SK-N-SH (cell line): ENCODE measurements around the gene PLCB1. TPM values are rescaled to one million over a fixed set of nuclear protein-coding genes. Genes with fewer than 3 reads are reported as not detected.
A peak's percentile ranks its signal among the peaks of the same experiment; 100 is the strongest.

Experiments
- CTCF ChIA-PET: fragments of 300-600, 350-600 bp; formaldehyde crosslinking; extraction: SDS; loops from one replicate; lab custom pipeline; 2021; lab: Yijun Ruan, JAX
- POLR2A ChIA-PET: fragments of 350-600 bp; sonication (Branson Sonifier 250); formaldehyde crosslinking; extraction: SDS; loops from one replicate; lab custom pipeline; 2020; ENCODE audit warnings: antibody characterized with exemption, inconsistent platforms; lab: Yijun Ruan, JAX
- DNase-seq: peaks from one replicate; pipeline ENCODE4 v3.0.0; 2012
- H2AFZ ChIP-seq: fragments of 200-600 bp; sonication (generic); 2 replicates; pipeline ENCODE4 v1.8.1; 2016; ENCODE audit warnings: antibody characterized with exemption, mild to moderate bottlenecking, low read depth
- H3F3A ChIP-seq: fragments of 200-600 bp; sonication (generic); replicated peaks from 2 replicates; pipeline ENCODE3; 2016; ENCODE audit warnings: antibody characterized with exemption, mild to moderate bottlenecking; ENCODE audit not compliant: insufficient read depth
- H3K27ac ChIP-seq, 2 experiments: fragments of 200-500 bp in 1 of 2; fragments of 200-600 bp in 1 of 2; sonication (Bioruptor generic) in 1 of 2; sonication (generic), shearing (Covaris generic) in 1 of 2; 2 replicates each; pipeline versions ENCODE4 v1.5.1 to v1.6.1; 2014 to 2016; ENCODE audit warnings: low read depth in 2 of 2, inconsistent platforms in 1 of 2, low read length in 1 of 2, mild to moderate bottlenecking in 1 of 2, mixed read lengths in 1 of 2
- H3K27me3 ChIP-seq: fragments of 200-600 bp; sonication (generic), shearing (Covaris generic); 2 replicates; pipeline ENCODE4 v1.6.1; 2016; ENCODE audit warnings: mixed run types; ENCODE audit not compliant: insufficient read depth
- H3K36me3 ChIP-seq, 2 experiments: fragments of 200-500 bp in 1 of 2; fragments of 200-600 bp in 1 of 2; sonication (Bioruptor generic) in 1 of 2; sonication (generic) in 1 of 2; replicated peaks in 1 of 2; 2 replicates each; pipeline versions ENCODE3 to v1.5.1; 2014 to 2016; ENCODE audit warnings: low read length in 1 of 2, mild to moderate bottlenecking in 1 of 2; ENCODE audit not compliant: insufficient read depth in 2 of 2, control insufficient read depth in 1 of 2
- H3K4me1 ChIP-seq, 2 experiments: fragments of 200-500 bp in 1 of 2; fragments of 200-600 bp in 1 of 2; sonication (Bioruptor generic) in 1 of 2; sonication (generic), shearing (Covaris generic) in 1 of 2; 2 replicates each; pipeline versions ENCODE4 v1.5.1 to v1.6.1; 2014 to 2016; ENCODE audit warnings: low read depth in 1 of 2, low read length in 1 of 2, mixed run types in 1 of 2; ENCODE audit not compliant: insufficient read depth in 2 of 2, control insufficient read depth in 1 of 2
- H3K4me2 ChIP-seq: fragments of 200-600 bp; sonication (generic), shearing (Covaris generic); 2 replicates; pipeline ENCODE4 v1.6.1; 2017; ENCODE audit warnings: mixed run types
- H3K4me3 ChIP-seq, 2 experiments: fragments of 200-500 bp in 1 of 2; fragments of 200-600 bp in 1 of 2; sonication (Bioruptor generic) in 1 of 2; sonication (generic), shearing (Covaris generic) in 1 of 2; 2 replicates each; pipeline versions ENCODE4 v1.5.1 to v1.8.1; 2014 to 2016; ENCODE audit warnings: low read depth in 2 of 2, inconsistent platforms in 1 of 2, low read length in 1 of 2, mild to moderate bottlenecking in 1 of 2, mixed read lengths in 1 of 2, moderate library complexity in 1 of 2
- H3K79me2 ChIP-seq: fragments of 200-600 bp; sonication (generic); 2 replicates; pipeline ENCODE4 v1.8.1; 2017; ENCODE audit warnings: mild to moderate bottlenecking; ENCODE audit not compliant: insufficient read depth
- H3K9ac ChIP-seq: fragments of 200-600 bp; sonication (generic); 2 replicates; pipeline ENCODE4 v1.6.1; 2017; ENCODE audit warnings: mixed run types
- H3K9me2 ChIP-seq: fragments of 200-600 bp; sonication (generic); 2 replicates; pipeline ENCODE4 v1.6.1; 2017; ENCODE audit warnings: mixed run types
- H3K9me3 ChIP-seq: fragments of 200-600 bp; sonication (generic); 2 replicates; pipeline ENCODE4 v1.6.1; 2017; ENCODE audit warnings: mixed run types, mild to moderate bottlenecking, moderate library complexity
- H4K20me1 ChIP-seq: fragments of 200-600 bp; sonication (generic); 2 replicates; pipeline ENCODE4 v1.6.1; 2017; ENCODE audit warnings: mild to moderate bottlenecking, mixed run types; ENCODE audit not compliant: insufficient read depth
- ELF1 ChIP-seq: IDR thresholded peaks from 2 replicates; pipeline ENCODE4 v1.4.0; 2012
- EP300 ChIP-seq, 2 experiments: IDR thresholded peaks; 2 replicates each; pipeline versions ENCODE4 v1.4.0 to v1.6.1; 2012; ENCODE audit warnings: borderline replicate concordance in 1 of 2, low read depth in 1 of 2, low read length in 1 of 2
- EZH2phosphoT487 ChIP-seq: fragments of 200-600 bp; sonication (generic); IDR thresholded peaks from 2 replicates; pipeline ENCODE4 v1.6.1; 2017; ENCODE audit warnings: low read depth, mixed run types, mild to moderate bottlenecking, antibody characterized with exemption, moderate library complexity, borderline replicate concordance
- FOSL2 ChIP-seq: IDR thresholded peaks from 2 replicates; pipeline ENCODE4 v1.4.0; 2012; ENCODE audit warnings: low read depth, mild to moderate bottlenecking, moderate library complexity, borderline replicate concordance
- GABPA ChIP-seq: IDR thresholded peaks from 2 replicates; pipeline ENCODE4 v1.4.0; 2012; ENCODE audit warnings: low read depth, mild to moderate bottlenecking
- GATA2 ChIP-seq: sonication (generic); formaldehyde crosslinking; IDR thresholded peaks from 2 replicates; pipeline ENCODE4 v1.5.0; 2020; ENCODE audit warnings: mild to moderate bottlenecking, missing genetic modification reagents
- JUND ChIP-seq: IDR thresholded peaks from 2 replicates; pipeline ENCODE4 v1.4.0; 2012
- MEF2A ChIP-seq: IDR thresholded peaks from 2 replicates; pipeline ENCODE4 v1.4.0; 2012; ENCODE audit warnings: low read depth, borderline replicate concordance
- NFIC ChIP-seq: IDR thresholded peaks from 2 replicates; pipeline ENCODE4 v1.4.0; 2012; ENCODE audit warnings: borderline replicate concordance
- POLR2AphosphoS5 ChIP-seq: IDR thresholded peaks from 2 replicates; pipeline ENCODE4 v1.6.1; 2012; ENCODE audit warnings: low read depth, low read length
- RAD21 ChIP-seq: IDR thresholded peaks from 2 replicates; pipeline ENCODE4 v1.6.1; 2012; ENCODE audit warnings: mild to moderate bottlenecking, low read length
- RCOR1 ChIP-seq: fragments of 150-350 bp; IDR thresholded peaks from 2 replicates; pipeline ENCODE4 v1.6.1; 2017; ENCODE audit warnings: antibody characterized with exemption, low read length
- RFX5 ChIP-seq: IDR thresholded peaks from 2 replicates; pipeline ENCODE4 v1.6.1; 2012; ENCODE audit warnings: mild to moderate bottlenecking, improper control_type of control experiment, low read length
- RXRA ChIP-seq: IDR thresholded peaks from 2 replicates; pipeline ENCODE4 v1.4.0; 2012; ENCODE audit warnings: low read depth, mild to moderate bottlenecking, borderline replicate concordance
- SIN3A ChIP-seq: IDR thresholded peaks from 2 replicates; pipeline ENCODE4 v1.6.1; 2012; ENCODE audit warnings: low read depth, mild to moderate bottlenecking, low read length, moderate library complexity, borderline replicate concordance
- SMC3 ChIP-seq: IDR thresholded peaks from 2 replicates; pipeline ENCODE4 v1.6.1; 2012; ENCODE audit warnings: low read depth, low read length, improper control_type of control experiment
- TCF12 ChIP-seq: IDR thresholded peaks from 2 replicates; pipeline ENCODE4 v1.4.0; 2012
- TEAD4 ChIP-seq: IDR thresholded peaks from 2 replicates; pipeline ENCODE4 v1.4.0; 2012; ENCODE audit warnings: mild to moderate bottlenecking, borderline replicate concordance; ENCODE audit not compliant: insufficient read depth
- WGBS: methylation state at CpG from one replicate; pipeline ENCODE4 v1.1.6; 2017; ENCODE audit warnings: low lambda C conversion rate; 5-methylcytosine and 5-hydroxymethylcytosine counted together
- polyA plus RNA-seq, 3 experiments: library from polyadenylated mRNA; depleted of rRNA; stranded (reverse); fragments of >200 nt; gene quantifications; 2 replicates each; pipeline ENCODE4 v1.2.3, GENCODE V29; 2012
- TF ChIP-seq, protein P1 (sequence below): IDR thresholded peaks from 2 replicates; pipeline ENCODE4 v1.4.0; 2012; ENCODE audit warnings: low read depth, borderline replicate concordance
- TF ChIP-seq, protein P2 (sequence below): fragments of 150-350 bp; IDR thresholded peaks from 2 replicates; pipeline ENCODE4 v1.6.1; 2017; ENCODE audit warnings: antibody characterized with exemption, low read length, low read depth, borderline replicate concordance
- TF ChIP-seq, protein P3 (sequence below): IDR thresholded peaks from 2 replicates; pipeline ENCODE4; 2012
- TF ChIP-seq, protein P4 (sequence below): IDR thresholded peaks from 2 replicates; pipeline ENCODE4 v1.6.1; 2012; ENCODE audit warnings: mild to moderate bottlenecking, low read depth, low read length, moderate library complexity
- TF ChIP-seq, protein P5 (sequence below): IDR thresholded peaks from 2 replicates; pipeline ENCODE4 v1.4.0; 2012; ENCODE audit warnings: low read depth, borderline replicate concordance
- TF ChIP-seq, protein P6 (sequence below): fragments of 200-600 bp; sonication (generic); IDR thresholded peaks from 2 replicates; pipeline ENCODE4 v1.6.1; 2017; ENCODE audit warnings: antibody characterized with exemption, mild to moderate bottlenecking, moderate library complexity

Gene PLCB1
- polyA plus RNA-seq, 1 of the 3 experiments (the other 2 are of a cell fraction), result 10.5 TPM

DNA sequence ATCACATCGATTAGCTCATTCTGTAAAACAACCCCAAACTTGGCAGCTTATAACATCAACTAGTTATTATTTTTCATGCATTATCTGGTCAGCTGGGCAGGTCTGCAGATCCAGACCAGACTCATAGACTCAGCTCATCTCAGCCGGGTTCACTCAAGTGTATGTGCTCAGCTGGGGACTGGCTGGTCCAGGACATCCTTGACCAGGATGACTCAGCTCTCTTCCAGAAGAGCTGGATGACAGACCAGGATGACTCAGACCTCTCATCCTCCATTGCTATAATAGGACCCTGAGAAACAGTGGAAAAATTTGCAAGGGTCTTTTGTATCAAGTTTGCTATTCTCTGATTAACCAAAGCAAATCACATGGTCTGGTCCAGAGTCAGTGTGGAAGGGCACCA lies 624.3 kb downstream of the PLCB1 start:
- POLR2A ChIA-PET, result no interaction called here
- Histone ChIP-seq H3K9me2 (no peaks in the 10 kb centered on the region), H3K27me3 (no peaks in the 10 kb centered on the region), H3K9ac (no peak overlapping the region), H2AFZ (no peak overlapping the region), H3K27ac (peak overlapping the region; percentile 30 to 96), H3K4me3 (no peak overlapping the region), H3K4me2 (peak overlapping the region; percentile 67), H4K20me1 (no peaks in the 10 kb centered on the region), H3K79me2 (no peaks in the 10 kb centered on the region), H3K36me3 (peaks cover 3 to 6% of the 10 kb centered on the region in 2 experiments), H3K9me3 (no peaks in the 10 kb centered on the region), H3F3A (peaks cover 16% of the 10 kb centered on the region), H3K4me1 (peaks cover 0 to 16% of the 10 kb centered on the region in 2 experiments)
- CTCF ChIA-PET, result interaction anchor here (1.0 to 2.6 kb wide), 4 partner anchors 10 to 637 kb away, joined by 3 to 8 read pairs (median 3); no protein-coding TSS in a partner anchor
- WGBS, result 25% methylated on average over 2 of the region's 2 CpGs
- no peak for DNase-seq
- TF ChIP-seq RFX5 (no peak), MEF2A (peak; percentile 68; the same call in 1 of the 2 replicates), TCF12 (peak; percentile 90), NFIC (peak; percentile 71), POLR2AphosphoS5 (peak; percentile 18; the same call in 1 of the 2 replicates), RAD21 (no peak), SIN3A (peak; percentile 54; the same call in 1 of the 2 replicates), TEAD4 (peak; percentile 63; the same call in 1 of the 2 replicates), ELF1 (no peak), EZH2phosphoT487 (no peak), GABPA (no peak), RCOR1 (no peak), JUND (peak; percentile 90), EP300 (IDR thresholded peaks at IDR 0.05; ENCODE audit: borderline replicate concordance in 1 of 2, low read depth in 1 of 2, low read length in 1 of 2) (peak in 1 of 2 experiments; percentile 76; a peak in 1 of 4 replicates), FOSL2 (peak; percentile 97), GATA2 (no peak), RXRA (peak; percentile 74; the same call in 1 of the 2 replicates), SMC3 (no peak)
- TF ChIP-seq, protein P1, sequence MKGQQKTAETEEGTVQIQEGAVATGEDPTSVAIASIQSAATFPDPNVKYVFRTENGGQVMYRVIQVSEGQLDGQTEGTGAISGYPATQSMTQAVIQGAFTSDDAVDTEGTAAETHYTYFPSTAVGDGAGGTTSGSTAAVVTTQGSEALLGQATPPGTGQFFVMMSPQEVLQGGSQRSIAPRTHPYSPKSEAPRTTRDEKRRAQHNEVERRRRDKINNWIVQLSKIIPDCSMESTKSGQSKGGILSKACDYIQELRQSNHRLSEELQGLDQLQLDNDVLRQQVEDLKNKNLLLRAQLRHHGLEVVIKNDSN, result no peak
- TF ChIP-seq, protein P2, sequence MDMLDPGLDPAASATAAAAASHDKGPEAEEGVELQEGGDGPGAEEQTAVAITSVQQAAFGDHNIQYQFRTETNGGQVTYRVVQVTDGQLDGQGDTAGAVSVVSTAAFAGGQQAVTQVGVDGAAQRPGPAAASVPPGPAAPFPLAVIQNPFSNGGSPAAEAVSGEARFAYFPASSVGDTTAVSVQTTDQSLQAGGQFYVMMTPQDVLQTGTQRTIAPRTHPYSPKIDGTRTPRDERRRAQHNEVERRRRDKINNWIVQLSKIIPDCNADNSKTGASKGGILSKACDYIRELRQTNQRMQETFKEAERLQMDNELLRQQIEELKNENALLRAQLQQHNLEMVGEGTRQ, result no peak
- TF ChIP-seq, protein P3, sequence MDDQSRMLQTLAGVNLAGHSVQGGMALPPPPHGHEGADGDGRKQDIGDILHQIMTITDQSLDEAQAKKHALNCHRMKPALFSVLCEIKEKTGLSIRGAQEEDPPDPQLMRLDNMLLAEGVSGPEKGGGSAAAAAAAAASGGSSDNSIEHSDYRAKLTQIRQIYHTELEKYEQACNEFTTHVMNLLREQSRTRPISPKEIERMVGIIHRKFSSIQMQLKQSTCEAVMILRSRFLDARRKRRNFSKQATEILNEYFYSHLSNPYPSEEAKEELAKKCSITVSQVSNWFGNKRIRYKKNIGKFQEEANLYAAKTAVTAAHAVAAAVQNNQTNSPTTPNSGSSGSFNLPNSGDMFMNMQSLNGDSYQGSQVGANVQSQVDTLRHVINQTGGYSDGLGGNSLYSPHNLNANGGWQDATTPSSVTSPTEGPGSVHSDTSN, result peak; percentile 82
- TF ChIP-seq, protein P4, sequence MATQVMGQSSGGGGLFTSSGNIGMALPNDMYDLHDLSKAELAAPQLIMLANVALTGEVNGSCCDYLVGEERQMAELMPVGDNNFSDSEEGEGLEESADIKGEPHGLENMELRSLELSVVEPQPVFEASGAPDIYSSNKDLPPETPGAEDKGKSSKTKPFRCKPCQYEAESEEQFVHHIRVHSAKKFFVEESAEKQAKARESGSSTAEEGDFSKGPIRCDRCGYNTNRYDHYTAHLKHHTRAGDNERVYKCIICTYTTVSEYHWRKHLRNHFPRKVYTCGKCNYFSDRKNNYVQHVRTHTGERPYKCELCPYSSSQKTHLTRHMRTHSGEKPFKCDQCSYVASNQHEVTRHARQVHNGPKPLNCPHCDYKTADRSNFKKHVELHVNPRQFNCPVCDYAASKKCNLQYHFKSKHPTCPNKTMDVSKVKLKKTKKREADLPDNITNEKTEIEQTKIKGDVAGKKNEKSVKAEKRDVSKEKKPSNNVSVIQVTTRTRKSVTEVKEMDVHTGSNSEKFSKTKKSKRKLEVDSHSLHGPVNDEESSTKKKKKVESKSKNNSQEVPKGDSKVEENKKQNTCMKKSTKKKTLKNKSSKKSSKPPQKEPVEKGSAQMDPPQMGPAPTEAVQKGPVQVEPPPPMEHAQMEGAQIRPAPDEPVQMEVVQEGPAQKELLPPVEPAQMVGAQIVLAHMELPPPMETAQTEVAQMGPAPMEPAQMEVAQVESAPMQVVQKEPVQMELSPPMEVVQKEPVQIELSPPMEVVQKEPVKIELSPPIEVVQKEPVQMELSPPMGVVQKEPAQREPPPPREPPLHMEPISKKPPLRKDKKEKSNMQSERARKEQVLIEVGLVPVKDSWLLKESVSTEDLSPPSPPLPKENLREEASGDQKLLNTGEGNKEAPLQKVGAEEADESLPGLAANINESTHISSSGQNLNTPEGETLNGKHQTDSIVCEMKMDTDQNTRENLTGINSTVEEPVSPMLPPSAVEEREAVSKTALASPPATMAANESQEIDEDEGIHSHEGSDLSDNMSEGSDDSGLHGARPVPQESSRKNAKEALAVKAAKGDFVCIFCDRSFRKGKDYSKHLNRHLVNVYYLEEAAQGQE, result 0 out of 2 replicates have a peak, but pooled peaks have one; percentile 16
- TF ChIP-seq, protein P5, sequence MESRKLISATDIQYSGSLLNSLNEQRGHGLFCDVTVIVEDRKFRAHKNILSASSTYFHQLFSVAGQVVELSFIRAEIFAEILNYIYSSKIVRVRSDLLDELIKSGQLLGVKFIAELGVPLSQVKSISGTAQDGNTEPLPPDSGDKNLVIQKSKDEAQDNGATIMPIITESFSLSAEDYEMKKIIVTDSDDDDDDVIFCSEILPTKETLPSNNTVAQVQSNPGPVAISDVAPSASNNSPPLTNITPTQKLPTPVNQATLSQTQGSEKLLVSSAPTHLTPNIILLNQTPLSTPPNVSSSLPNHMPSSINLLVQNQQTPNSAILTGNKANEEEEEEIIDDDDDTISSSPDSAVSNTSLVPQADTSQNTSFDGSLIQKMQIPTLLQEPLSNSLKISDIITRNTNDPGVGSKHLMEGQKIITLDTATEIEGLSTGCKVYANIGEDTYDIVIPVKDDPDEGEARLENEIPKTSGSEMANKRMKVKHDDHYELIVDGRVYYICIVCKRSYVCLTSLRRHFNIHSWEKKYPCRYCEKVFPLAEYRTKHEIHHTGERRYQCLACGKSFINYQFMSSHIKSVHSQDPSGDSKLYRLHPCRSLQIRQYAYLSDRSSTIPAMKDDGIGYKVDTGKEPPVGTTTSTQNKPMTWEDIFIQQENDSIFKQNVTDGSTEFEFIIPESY, result no peak
- TF ChIP-seq, protein P6, sequence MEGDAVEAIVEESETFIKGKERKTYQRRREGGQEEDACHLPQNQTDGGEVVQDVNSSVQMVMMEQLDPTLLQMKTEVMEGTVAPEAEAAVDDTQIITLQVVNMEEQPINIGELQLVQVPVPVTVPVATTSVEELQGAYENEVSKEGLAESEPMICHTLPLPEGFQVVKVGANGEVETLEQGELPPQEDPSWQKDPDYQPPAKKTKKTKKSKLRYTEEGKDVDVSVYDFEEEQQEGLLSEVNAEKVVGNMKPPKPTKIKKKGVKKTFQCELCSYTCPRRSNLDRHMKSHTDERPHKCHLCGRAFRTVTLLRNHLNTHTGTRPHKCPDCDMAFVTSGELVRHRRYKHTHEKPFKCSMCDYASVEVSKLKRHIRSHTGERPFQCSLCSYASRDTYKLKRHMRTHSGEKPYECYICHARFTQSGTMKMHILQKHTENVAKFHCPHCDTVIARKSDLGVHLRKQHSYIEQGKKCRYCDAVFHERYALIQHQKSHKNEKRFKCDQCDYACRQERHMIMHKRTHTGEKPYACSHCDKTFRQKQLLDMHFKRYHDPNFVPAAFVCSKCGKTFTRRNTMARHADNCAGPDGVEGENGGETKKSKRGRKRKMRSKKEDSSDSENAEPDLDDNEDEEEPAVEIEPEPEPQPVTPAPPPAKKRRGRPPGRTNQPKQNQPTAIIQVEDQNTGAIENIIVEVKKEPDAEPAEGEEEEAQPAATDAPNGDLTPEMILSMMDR, result no peak
